Raji (cell line): ENCODE results near the gene FHIT.

ENCODE experiments used
- POLR2A ChIP-seq: IDR thresholded peaks from 2 replicates; pipeline ENCODE4 v1.6.1; 2011; ENCODE audit warnings: low read depth, low read length, control low read depth; ENCODE audit not compliant: insufficient read depth

FHIT gene

GRCh38 chr3:60633644-60634043 is 617.6 kb downstream of the FHIT start:
- TF ChIP-seq POLR2A = no peak

- no peak for TF ChIP-seq POLR2A
Measured at GRCh38 chr3:60631509-60631908, 619.7 kb downstream of the FHIT start.

- no peak for TF ChIP-seq POLR2A
Measured at GRCh38 chr3:60630953-60631352, 620.3 kb downstream of the FHIT start.

- no peak for TF ChIP-seq POLR2A
Measured at GRCh38 chr3:60629816-60630215, 621.4 kb downstream of the FHIT start.

- no peak for TF ChIP-seq POLR2A
Measured at GRCh38 chr3:60622349-60622748, 628.9 kb downstream of the FHIT start.

GRCh38 chr3:60617188-60617587 is 634.1 kb downstream of the FHIT start:
- TF ChIP-seq POLR2A = no peak

GRCh38 chr3:60613769-60614303 is 637.4 kb downstream of the FHIT start:
- no peak for TF ChIP-seq POLR2A

- TF ChIP-seq POLR2A = no peak
Measured at GRCh38 chr3:60610441-60611112, 640.7 kb downstream of the FHIT start.

GRCh38 chr3:60609446-60609845 is 641.8 kb downstream of the FHIT start:
- TF ChIP-seq POLR2A = no peak

- TF ChIP-seq POLR2A = no peak
Measured at GRCh38 chr3:60603860-60604259, 647.4 kb downstream of the FHIT start.

- no peak for TF ChIP-seq POLR2A
Measured at GRCh38 chr3:60600848-60601247, 650.4 kb downstream of the FHIT start.

GRCh38 chr3:60599586-60599985 is 651.7 kb downstream of the FHIT start:
- no peak for TF ChIP-seq POLR2A

- no peak for TF ChIP-seq POLR2A
Measured at GRCh38 chr3:60598671-60599070, 652.6 kb downstream of the FHIT start.

GRCh38 chr3:60594025-60594424 is 657.2 kb downstream of the FHIT start:
- no peak for TF ChIP-seq POLR2A

- TF ChIP-seq POLR2A = no peak
Measured at GRCh38 chr3:60591267-60591666, 660.0 kb downstream of the FHIT start.

- no peak for TF ChIP-seq POLR2A
Measured at GRCh38 chr3:60588806-60589205, 662.4 kb downstream of the FHIT start.

GRCh38 chr3:60585918-60586317 is 665.3 kb downstream of the FHIT start:
- no peak for TF ChIP-seq POLR2A
